ENCODE measurements around the gene SCN1A. TPM values are rescaled to one million over a fixed set of nuclear protein-coding genes. Genes with fewer than 3 reads are reported as not detected.
"Not testable (repeated sequence)": the region's sequence is repeated elsewhere in the genome, so short reads cannot be mapped to it uniquely, and the experiment has no call there.

Gene SCN1A
- polyA plus RNA-seq, 1 experiment: 0.28 TPM

DNA sequence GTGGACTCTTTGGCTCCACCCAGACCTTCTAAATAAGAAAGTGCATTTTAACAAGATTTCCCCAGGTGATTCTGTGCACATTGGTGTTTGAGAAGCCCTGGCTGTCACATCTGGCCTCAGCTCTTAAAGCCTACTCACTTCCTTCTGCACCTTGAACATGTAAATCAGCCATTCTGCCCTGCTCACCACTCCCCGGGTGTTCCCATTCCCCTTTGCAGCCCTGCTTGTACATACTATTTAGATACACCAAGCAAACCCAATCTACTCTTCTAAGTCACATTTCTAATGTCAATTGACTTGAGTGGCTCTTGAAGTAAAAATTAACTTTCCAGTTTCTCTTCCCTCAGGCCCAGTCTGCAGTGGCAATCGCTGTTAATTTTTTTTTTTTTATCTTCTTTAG, 13.1 kb upstream of the SCN1A start:
- H3K36me3 ChIP-seq (ENCODE audit: control insufficient read depth, insufficient read depth, low read length): no peaks in the 10 kb centered on the region
- no peak overlapping the region for H3K4me3 ChIP-seq (ENCODE audit: low read depth, low read length)
- no peak for DNase-seq (ENCODE audit: low read depth)
- ChIA-PET POLR2A (no interaction called here), CTCF (interaction anchor here (0.7 to 1.0 kb wide), 3 partner anchors 12 to 86 kb away, joined by 3 to 7 read pairs (median 3); partner anchors contain the start of gene SCN1A)
- TF ChIP-seq, protein P1, sequence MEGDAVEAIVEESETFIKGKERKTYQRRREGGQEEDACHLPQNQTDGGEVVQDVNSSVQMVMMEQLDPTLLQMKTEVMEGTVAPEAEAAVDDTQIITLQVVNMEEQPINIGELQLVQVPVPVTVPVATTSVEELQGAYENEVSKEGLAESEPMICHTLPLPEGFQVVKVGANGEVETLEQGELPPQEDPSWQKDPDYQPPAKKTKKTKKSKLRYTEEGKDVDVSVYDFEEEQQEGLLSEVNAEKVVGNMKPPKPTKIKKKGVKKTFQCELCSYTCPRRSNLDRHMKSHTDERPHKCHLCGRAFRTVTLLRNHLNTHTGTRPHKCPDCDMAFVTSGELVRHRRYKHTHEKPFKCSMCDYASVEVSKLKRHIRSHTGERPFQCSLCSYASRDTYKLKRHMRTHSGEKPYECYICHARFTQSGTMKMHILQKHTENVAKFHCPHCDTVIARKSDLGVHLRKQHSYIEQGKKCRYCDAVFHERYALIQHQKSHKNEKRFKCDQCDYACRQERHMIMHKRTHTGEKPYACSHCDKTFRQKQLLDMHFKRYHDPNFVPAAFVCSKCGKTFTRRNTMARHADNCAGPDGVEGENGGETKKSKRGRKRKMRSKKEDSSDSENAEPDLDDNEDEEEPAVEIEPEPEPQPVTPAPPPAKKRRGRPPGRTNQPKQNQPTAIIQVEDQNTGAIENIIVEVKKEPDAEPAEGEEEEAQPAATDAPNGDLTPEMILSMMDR (IDR thresholded peaks at IDR 0.05; ENCODE audit: insufficient read depth, low read depth, low read length): no peak
- no peaks in the 10 kb centered on the region for H3K27me3 ChIP-seq (ENCODE audit: control insufficient read depth, insufficient read depth, low read length)

DNA sequence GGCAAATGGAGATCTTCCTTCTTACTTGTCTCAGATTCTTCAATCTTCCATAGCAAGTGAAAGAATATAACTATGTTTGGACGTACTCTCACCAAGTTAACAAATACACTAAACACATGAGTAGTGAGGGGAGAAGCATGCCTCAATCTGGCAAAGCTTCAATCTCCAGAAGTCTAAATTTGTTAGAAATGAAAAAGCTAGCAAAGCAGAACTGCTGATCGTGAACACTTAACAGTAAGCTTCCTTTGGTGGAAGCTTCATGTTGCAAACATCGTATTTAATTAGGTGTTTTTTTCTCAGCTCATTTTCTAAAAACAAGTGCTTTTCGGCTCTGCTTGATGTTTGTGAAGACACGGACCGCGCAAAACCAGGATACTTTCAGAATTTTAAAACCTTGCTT, 12.7 kb upstream of the SCN1A start:
- ChIA-PET POLR2A (no interaction called here), CTCF (interaction anchor here (0.6 to 1.0 kb wide), 4 partner anchors 12 to 157 kb away, joined by 3 to 7 read pairs (median 3); partner anchors contain the start of gene SCN1A)
- TF ChIP-seq, protein P1 (IDR thresholded peaks at IDR 0.05; ENCODE audit: insufficient read depth, low read depth, low read length): no peak
- H3K36me3 ChIP-seq (ENCODE audit: control insufficient read depth, insufficient read depth, low read length): no peaks in the 10 kb centered on the region
- no peaks in the 10 kb centered on the region for H3K27me3 ChIP-seq (ENCODE audit: control insufficient read depth, insufficient read depth, low read length)
- no peak for DNase-seq (ENCODE audit: low read depth)
- H3K4me3 ChIP-seq (ENCODE audit: low read depth, low read length): no peak overlapping the region

DNA sequence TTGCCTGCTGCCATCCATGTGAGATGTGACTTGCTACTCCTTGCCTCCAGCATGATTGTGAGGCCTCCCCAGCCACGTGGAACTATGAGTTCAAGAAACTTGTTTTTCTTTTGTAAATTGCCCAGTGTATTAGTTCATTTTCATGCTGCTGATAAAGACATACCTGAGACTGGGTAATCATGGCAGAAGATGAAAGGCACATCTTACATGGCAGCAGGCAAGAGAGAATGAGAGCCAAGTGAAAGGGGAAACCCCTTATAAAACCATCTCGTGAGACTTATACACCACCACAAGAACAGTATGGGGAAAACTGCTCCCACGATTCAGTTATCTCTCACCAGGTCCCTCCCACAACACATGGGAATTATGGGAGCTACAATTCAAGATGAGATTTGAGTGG, 11.7 kb upstream of the SCN1A start:
- DNase-seq (ENCODE audit: low read depth); CTCF ChIA-PET; H3K27me3 ChIP-seq (ENCODE audit: control insufficient read depth, insufficient read depth, low read length); H3K36me3 ChIP-seq (ENCODE audit: control insufficient read depth, insufficient read depth, low read length); H3K4me3 ChIP-seq (ENCODE audit: low read depth, low read length); POLR2A ChIA-PET: not testable (repeated sequence)

DNA sequence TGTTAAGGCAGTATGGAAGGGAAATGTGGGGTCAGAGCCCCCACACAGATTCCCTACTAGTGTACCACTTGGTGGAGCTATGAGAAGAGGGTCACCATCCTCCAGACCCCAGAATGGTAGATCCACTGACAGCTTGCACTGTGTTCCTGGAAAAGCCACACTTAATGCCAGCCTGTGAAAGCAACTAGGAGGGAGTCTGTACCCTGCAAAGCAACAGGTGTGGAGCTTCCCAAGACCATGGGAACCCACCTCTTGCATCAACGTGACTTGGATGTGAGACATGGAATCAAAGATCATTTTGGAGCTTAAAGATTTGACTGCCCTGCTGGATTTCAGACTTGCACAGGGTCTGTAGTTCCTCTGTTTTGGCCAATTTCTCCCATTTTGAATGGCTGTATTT, 10.8 kb upstream of the SCN1A start:
- Histone ChIP-seq H3K36me3 (ENCODE audit: control insufficient read depth, insufficient read depth, low read length) (no peaks in the 10 kb centered on the region), H3K27me3 (ENCODE audit: control insufficient read depth, insufficient read depth, low read length) (no peaks in the 10 kb centered on the region), H3K4me3 (ENCODE audit: low read depth, low read length) (no peak overlapping the region)
- POLR2A ChIA-PET: no interaction called here
- TF ChIP-seq, protein P1 (IDR thresholded peaks at IDR 0.05; ENCODE audit: insufficient read depth, low read depth, low read length): no peak
- CTCF ChIA-PET: no interaction called here
- no peak for DNase-seq (ENCODE audit: low read depth)

DNA sequence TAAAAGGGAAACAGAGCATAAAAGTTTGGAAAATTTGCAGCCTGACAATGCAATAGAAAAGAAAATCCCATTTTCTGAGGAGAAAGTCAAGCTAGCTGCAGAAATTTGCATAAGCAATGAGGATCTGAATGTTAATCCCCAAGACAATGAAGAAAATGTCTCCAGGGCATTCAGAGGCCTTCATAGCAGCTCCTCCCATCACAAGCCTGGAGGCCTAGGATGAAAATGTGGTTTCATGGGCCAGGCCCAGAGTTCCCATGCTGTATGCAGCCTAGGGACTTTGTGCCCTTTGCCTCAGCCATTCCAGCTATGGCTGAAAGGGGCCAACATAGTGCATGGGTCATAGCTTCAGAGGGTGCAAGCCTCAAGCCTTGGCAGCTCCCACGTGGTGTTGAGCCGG, 10.3 kb upstream of the SCN1A start:
- TF ChIP-seq, protein P1 (IDR thresholded peaks at IDR 0.05; ENCODE audit: insufficient read depth, low read depth, low read length): no peak
- Histone ChIP-seq H3K27me3 (ENCODE audit: control insufficient read depth, insufficient read depth, low read length) (no peaks in the 10 kb centered on the region), H3K36me3 (ENCODE audit: control insufficient read depth, insufficient read depth, low read length) (no peaks in the 10 kb centered on the region), H3K4me3 (ENCODE audit: low read depth, low read length) (no peak overlapping the region)
- ChIA-PET POLR2A (no interaction called here), CTCF (no interaction called here)
- no peak for DNase-seq (ENCODE audit: low read depth)

DNA sequence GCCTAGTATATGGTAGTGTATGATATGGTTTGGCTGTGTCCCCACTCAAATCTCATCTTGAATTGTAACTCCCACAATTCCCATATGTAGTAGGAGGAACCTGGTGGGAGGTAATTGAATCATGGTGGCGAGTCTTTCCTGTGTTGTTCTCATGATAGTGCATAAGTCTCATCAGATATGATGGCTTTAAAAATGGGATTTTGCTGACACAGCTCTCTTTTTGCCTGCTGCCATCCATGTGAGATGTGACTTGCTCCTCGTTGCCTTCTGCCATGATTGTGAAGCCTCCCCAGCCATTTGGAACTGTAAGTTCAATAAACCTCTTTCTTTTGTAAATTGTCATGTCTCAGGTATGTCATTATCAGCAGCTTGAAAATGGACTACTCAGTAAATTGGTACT, 9.5 kb upstream of the SCN1A start:
- no peak for DNase-seq (ENCODE audit: low read depth)
- Histone ChIP-seq H3K4me3 (ENCODE audit: low read depth, low read length) (no peak overlapping the region), H3K36me3 (ENCODE audit: control insufficient read depth, insufficient read depth, low read length) (no peaks in the 10 kb centered on the region), H3K27me3 (ENCODE audit: control insufficient read depth, insufficient read depth, low read length) (no peaks in the 10 kb centered on the region)
- CTCF ChIA-PET: no interaction called here
- POLR2A ChIA-PET: no interaction called here
- TF ChIP-seq, protein P1 (IDR thresholded peaks at IDR 0.05; ENCODE audit: insufficient read depth, low read depth, low read length): no peak
